Stimulated activated naive CD8-positive, alpha-beta T cell treated with anti-CD3 and anti-CD28 coated beads, Interleukin-15, Interleukin-2, amounts not matched to agents 100 ng/mL and 50 ng/mL, for 24 hours (primary cell): ENCODE data around the gene ZNF423.

Experiments
- H3K27ac Mint-ChIP-seq: one replicate; pipeline ENCODE4 v1.8.0; 2021; ENCODE audit warnings: mild to moderate bottlenecking, mixed read lengths
- H3K27me3 Mint-ChIP-seq: one replicate; pipeline ENCODE4 v1.8.0; 2021; ENCODE audit warnings: mixed read lengths
- H3K36me3 Mint-ChIP-seq: one replicate; pipeline ENCODE4 v1.8.0; 2021; ENCODE audit warnings: low read depth, mixed read lengths
- H3K4me1 Mint-ChIP-seq: one replicate; pipeline ENCODE4 v1.8.0; 2021; ENCODE audit warnings: low read depth, mixed read lengths
- H3K4me3 Mint-ChIP-seq: one replicate; pipeline ENCODE4 v1.8.0; 2021; ENCODE audit warnings: mild to moderate bottlenecking, mixed read lengths
- H3K9me3 Mint-ChIP-seq: one replicate; pipeline ENCODE4 v1.8.0; 2021; ENCODE audit warnings: mixed read lengths

ZNF423 gene

GRCh38 chr16:49488740-49489525 is 367.0 kb downstream of the ZNF423 start:
- Mint-ChIP-seq H3K4me3 (no peak overlapping the region), H3K4me1 (no peaks in the 10 kb centered on the region), H3K27me3 (peaks cover 3% of the 10 kb centered on the region), H3K36me3 (no peaks in the 10 kb centered on the region), H3K27ac (no peak overlapping the region), H3K9me3 (no peaks in the 10 kb centered on the region)

DNA sequence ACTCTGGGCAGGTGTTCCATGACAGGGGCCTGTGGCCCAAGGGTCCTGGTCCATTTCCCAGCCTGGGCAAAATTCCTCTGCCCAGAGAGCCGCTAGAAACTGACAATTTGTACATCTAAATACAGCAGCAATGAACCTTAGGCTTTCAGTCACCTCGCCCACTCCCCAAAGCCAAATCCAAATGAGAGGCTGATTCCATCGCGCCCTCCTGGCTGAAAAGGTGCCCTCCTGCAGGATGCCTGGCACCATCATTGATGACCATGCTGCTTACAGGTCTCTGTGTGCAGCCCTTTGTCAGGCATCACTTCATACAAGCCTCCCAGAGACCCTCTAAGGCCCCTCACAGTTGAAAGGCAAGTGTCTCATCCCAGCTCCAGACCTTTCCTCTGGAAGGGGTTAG is 367.6 kb downstream of the ZNF423 start:
- no peaks in the 10 kb centered on the region for H3K36me3 Mint-ChIP-seq
- H3K27ac Mint-ChIP-seq, result no peak overlapping the region
- no peak overlapping the region for H3K4me3 Mint-ChIP-seq
- no peaks in the 10 kb centered on the region for H3K4me1 Mint-ChIP-seq
- no peaks in the 10 kb centered on the region for H3K9me3 Mint-ChIP-seq
- H3K27me3 Mint-ChIP-seq, result peaks cover 3% of the 10 kb centered on the region

GRCh38 chr16:49487746-49488145 is 368.2 kb downstream of the ZNF423 start:
- H3K27ac Mint-ChIP-seq, result no peak overlapping the region
- no peaks in the 10 kb centered on the region for H3K4me1 Mint-ChIP-seq
- no peak overlapping the region for H3K4me3 Mint-ChIP-seq
- H3K9me3 Mint-ChIP-seq, result no peaks in the 10 kb centered on the region
- peaks cover 3% of the 10 kb centered on the region for H3K27me3 Mint-ChIP-seq
- no peaks in the 10 kb centered on the region for H3K36me3 Mint-ChIP-seq

- Mint-ChIP-seq H3K36me3 (no peaks in the 10 kb centered on the region), H3K27me3 (peaks cover 3% of the 10 kb centered on the region), H3K4me3 (no peak overlapping the region), H3K27ac (no peak overlapping the region), H3K9me3 (no peaks in the 10 kb centered on the region), H3K4me1 (no peaks in the 10 kb centered on the region)
These were observed 369.5 kb downstream of the ZNF423 start for GRCh38 chr16:49486400-49486799.

GRCh38 chr16:49485663-49486062 is 370.2 kb downstream of the ZNF423 start:
- no peaks in the 10 kb centered on the region for H3K9me3 Mint-ChIP-seq
- no peaks in the 10 kb centered on the region for H3K27me3 Mint-ChIP-seq
- no peaks in the 10 kb centered on the region for H3K4me1 Mint-ChIP-seq
- H3K4me3 Mint-ChIP-seq, result no peak overlapping the region
- no peaks in the 10 kb centered on the region for H3K36me3 Mint-ChIP-seq
- no peak overlapping the region for H3K27ac Mint-ChIP-seq

DNA sequence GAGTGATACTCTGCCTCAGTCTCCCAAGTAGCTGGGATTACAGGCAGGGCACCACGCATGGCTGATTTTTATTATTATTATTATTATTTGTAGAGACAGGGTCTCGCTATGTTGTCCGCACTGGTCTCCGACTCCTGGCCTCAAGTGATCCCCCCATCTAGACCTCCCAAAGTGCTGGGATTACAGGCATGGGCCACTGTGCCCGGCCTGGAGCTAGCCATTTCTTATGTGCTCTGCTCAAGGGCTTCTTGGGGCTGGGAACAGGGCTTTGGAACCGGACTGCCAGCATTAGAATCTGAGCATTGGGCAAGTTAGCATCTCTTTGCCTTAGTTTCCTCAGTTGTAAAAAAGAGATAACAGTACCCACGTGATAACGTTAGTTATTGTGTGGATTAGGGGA is 371.0 kb downstream of the ZNF423 start:
- Mint-ChIP-seq H3K36me3 (no peaks in the 10 kb centered on the region), H3K27ac (no peak overlapping the region), H3K27me3 (no peaks in the 10 kb centered on the region), H3K4me3 (no peak overlapping the region), H3K4me1 (no peaks in the 10 kb centered on the region), H3K9me3 (no peaks in the 10 kb centered on the region)

DNA sequence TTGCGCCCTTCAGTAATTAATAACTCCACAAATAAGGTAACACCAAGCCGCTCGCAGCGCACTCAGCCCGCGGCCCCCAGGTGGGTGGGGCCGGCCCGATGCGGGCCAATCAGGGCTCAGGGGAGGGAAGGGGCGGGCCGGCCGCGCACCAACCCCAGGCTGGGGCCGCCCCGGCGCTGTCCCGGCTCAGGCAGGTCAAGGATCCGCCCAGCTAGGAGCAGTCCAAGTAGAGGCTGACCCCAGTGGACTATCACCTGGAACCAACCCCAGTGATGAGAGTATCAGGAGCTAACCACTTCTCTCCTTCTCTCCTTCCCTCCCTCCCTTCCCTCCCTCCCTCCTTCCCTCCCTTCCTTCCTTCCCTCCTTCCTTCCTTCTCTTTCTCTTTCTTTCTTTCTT is 371.5 kb downstream of the ZNF423 start:
- Mint-ChIP-seq H3K36me3 (no peaks in the 10 kb centered on the region), H3K9me3 (no peaks in the 10 kb centered on the region), H3K27ac (no peak overlapping the region), H3K27me3 (no peaks in the 10 kb centered on the region), H3K4me3 (no peak overlapping the region), H3K4me1 (no peaks in the 10 kb centered on the region)

DNA sequence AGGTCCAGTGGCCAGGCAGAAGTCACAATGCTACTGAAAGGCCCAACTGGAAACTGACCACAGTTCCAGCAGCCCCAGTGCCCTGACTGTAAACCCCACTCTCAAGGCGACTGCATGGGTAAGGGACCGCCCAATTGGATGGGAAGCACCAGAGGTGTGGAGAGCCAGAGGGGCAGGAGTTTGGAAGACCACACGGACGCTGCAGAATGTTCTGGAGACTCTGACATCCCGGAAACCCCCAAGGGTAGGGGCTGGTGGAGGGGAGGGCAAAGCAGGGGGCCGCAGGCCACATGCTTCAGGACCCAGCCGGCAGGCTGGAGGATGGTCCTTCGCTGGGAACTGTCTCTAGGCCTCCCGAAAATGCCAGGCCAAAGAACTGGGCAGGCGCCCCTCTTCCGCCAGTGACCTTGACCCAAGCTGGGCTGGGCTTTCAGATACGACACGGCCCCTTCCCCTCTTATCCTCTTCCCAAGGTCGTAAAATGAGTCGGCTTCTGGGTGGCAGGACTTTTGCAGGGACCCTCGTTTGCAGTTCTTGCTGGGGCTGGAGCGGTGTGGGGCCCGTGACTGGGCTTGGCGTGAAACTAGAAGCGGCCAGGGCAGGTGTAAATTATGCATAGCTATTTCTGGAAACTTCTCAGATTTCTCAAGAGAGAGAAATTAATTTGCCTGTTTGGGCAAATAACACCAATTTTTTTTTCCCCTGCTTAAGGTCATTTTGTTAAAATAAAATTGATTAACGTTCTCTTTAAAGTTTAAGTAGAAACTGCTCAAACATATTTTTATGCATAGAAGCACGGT is 372.1 kb downstream of the ZNF423 start:
- Mint-ChIP-seq H3K4me3 (no peak overlapping the region), H3K9me3 (no peaks in the 10 kb centered on the region), H3K27ac (no peak overlapping the region), H3K27me3 (no peaks in the 10 kb centered on the region), H3K36me3 (no peaks in the 10 kb centered on the region), H3K4me1 (no peaks in the 10 kb centered on the region)

GRCh38 chr16:49483251-49483650 is 372.7 kb downstream of the ZNF423 start:
- Mint-ChIP-seq H3K9me3 (no peaks in the 10 kb centered on the region), H3K36me3 (no peaks in the 10 kb centered on the region), H3K27me3 (no peaks in the 10 kb centered on the region), H3K4me1 (no peaks in the 10 kb centered on the region), H3K4me3 (no peak overlapping the region), H3K27ac (no peak overlapping the region)

DNA sequence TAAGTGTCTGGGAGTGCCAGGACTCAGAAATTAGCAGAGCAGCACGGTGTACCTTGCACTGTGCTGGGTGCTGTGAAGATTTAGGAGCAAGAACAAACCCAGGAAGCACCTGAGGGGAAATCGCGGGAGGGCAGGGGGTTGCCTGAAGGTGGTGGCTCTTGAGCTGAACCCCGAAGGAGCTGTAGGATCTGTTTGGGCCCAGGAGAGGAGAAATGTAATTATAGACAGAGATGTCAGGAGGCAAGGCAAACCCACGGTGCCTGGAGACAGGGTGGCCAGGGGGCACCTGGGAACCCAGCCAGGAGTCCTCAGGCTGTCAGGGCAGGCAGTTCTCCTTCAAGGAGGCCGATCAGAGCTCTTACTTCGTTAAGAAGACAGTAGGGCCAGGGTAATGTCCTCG is 373.2 kb downstream of the ZNF423 start:
- Mint-ChIP-seq H3K4me1 (no peaks in the 10 kb centered on the region), H3K36me3 (no peaks in the 10 kb centered on the region), H3K9me3 (no peaks in the 10 kb centered on the region), H3K27ac (no peak overlapping the region), H3K27me3 (no peaks in the 10 kb centered on the region), H3K4me3 (no peak overlapping the region)

GRCh38 chr16:49478616-49479015 is 377.3 kb downstream of the ZNF423 start:
- Mint-ChIP-seq H3K9me3 (no peaks in the 10 kb centered on the region), H3K4me1 (no peaks in the 10 kb centered on the region), H3K36me3 (no peaks in the 10 kb centered on the region), H3K4me3 (no peak overlapping the region), H3K27ac (no peak overlapping the region), H3K27me3 (no peaks in the 10 kb centered on the region)

GRCh38 chr16:49478107-49478506 is 377.8 kb downstream of the ZNF423 start:
- Mint-ChIP-seq H3K9me3 (no peaks in the 10 kb centered on the region), H3K4me1 (no peaks in the 10 kb centered on the region), H3K27me3 (no peaks in the 10 kb centered on the region), H3K36me3 (no peaks in the 10 kb centered on the region), H3K4me3 (no peak overlapping the region), H3K27ac (no peak overlapping the region)

DNA sequence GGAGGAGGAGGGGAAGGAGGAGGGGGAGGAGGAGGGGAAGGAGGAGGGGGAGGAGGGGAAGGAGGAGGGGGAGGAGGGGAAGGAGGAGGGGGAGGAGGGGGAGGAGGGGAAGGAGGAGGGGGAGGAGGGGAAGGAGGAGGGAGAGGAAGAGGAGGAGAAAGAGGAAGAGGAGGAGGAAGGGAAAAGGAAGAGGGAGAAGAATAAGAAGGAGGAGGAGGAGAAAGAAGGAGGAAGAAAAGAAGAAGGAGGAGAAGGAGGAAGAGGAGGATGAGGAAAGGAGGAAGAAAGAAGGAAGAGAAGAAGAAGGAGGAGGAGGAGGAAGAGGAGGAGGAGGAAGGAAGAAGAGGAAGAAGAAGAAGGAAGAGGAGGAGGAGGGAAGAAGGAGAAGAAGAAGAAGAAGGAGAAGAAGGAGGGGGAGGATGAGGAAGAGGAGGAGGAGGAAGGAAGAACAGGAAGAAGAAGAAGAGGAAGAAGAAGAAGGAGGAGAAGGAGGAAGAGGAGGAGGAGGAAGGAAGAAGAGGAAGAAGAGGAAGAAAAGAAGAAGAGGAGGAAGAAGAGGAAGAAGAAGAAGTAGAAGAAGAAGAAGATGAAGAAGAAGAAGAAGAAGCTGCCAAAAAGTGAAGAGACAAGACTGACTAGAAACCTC is 378.5 kb downstream of the ZNF423 start:
- no peaks in the 10 kb centered on the region for H3K9me3 Mint-ChIP-seq
- no peaks in the 10 kb centered on the region for H3K27me3 Mint-ChIP-seq
- H3K4me1 Mint-ChIP-seq, result no peaks in the 10 kb centered on the region
- H3K27ac Mint-ChIP-seq, result no peak overlapping the region
- no peaks in the 10 kb centered on the region for H3K36me3 Mint-ChIP-seq
- H3K4me3 Mint-ChIP-seq, result no peak overlapping the region

- H3K36me3 Mint-ChIP-seq, result no peaks in the 10 kb centered on the region
- H3K4me1 Mint-ChIP-seq, result no peaks in the 10 kb centered on the region
- no peaks in the 10 kb centered on the region for H3K27me3 Mint-ChIP-seq
These were observed 381.2 kb downstream of the ZNF423 start for GRCh38 chr16:49474741-49475140.

DNA sequence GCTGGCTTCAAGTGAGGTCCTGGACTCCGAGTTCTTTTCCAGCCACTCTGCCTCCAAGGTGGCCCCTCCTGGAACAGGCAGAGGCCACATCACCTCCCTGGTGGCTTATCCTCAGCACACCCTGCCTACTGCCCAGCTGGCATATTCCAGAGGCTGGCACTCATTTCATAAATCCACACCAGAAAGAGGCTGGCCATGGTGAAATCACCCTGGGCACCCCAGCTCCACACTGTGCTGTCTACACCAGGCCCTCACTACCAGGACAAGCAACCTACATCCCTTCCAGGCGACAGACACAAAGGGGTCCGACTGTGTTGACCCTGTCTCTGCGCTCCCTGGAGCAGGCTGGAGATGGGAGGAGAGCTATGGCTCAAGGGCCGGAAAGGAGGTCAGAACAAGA is 382.1 kb downstream of the ZNF423 start:
- Mint-ChIP-seq H3K36me3 (no peaks in the 10 kb centered on the region), H3K4me1 (no peaks in the 10 kb centered on the region), H3K9me3 (no peaks in the 10 kb centered on the region), H3K27me3 (no peaks in the 10 kb centered on the region), H3K27ac (no peak overlapping the region), H3K4me3 (no peak overlapping the region)

More at GRCh38 chr16:49474741-49475140, 381.2 kb downstream of the ZNF423 start:
- Mint-ChIP-seq H3K27ac (no peak overlapping the region), H3K9me3 (no peaks in the 10 kb centered on the region), H3K4me3 (no peak overlapping the region)
